ENCODE measurements around the gene ITPK1. TPM values are rescaled to one million over a fixed set of nuclear protein-coding genes. Genes with fewer than 3 reads are reported as not detected.
A peak's percentile ranks its signal among the peaks of the same experiment; 100 is the strongest.

Gene ITPK1
- total and polyA plus RNA-seq, 2 experiments from 2014 or later: 33.0 to 42.9 TPM

DNA sequence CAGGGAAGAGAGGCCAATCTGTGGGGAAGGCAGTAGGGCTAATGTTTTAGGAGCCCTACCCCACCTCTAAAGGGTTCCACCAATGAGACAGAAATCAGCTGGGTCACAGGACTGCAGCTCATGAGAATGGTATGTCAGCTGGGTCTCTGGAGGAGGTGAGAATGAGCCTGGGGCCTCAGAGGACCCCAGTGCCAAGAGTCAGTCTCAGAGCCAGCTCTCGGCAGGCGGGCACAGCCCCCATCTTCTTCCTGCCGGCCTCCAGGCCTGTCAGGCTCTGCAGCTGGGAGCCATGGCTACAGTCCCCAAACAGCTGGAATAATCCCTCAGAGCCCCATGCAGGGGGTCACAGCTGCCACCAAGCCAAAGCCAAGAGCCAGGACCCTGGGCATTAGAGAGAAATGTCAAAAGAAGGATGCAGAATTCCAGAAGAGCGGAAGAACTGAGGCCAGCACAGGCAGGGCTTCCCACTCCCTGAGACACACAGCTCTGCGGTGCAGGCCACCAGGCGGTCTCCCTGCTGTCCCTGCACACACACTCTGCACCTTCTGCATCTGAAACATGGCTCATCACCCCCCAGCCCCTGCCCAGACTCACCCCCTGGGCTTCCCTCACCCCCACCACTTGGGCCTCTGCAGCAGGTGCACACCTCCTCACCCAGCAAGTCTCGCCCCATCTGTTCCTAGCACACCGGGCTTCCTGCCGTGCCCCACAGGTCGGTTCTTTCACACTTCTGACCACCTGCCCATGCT lies 26.0 kb downstream of the ITPK1 start:
- Histone ChIP-seq H3K9me3 (ENCODE audit: low read depth) (no peaks in the 10 kb centered on the region), H3K4me3 (no peak overlapping the region), H3K36me3 (no peaks in the 10 kb centered on the region), H3K27me3 (no peaks in the 10 kb centered on the region), H3K4me1 (ENCODE audit: low read depth) (peaks cover 23% of the 10 kb centered on the region), H3K27ac (no peak overlapping the region)
- TF ChIP-seq, protein P1, sequence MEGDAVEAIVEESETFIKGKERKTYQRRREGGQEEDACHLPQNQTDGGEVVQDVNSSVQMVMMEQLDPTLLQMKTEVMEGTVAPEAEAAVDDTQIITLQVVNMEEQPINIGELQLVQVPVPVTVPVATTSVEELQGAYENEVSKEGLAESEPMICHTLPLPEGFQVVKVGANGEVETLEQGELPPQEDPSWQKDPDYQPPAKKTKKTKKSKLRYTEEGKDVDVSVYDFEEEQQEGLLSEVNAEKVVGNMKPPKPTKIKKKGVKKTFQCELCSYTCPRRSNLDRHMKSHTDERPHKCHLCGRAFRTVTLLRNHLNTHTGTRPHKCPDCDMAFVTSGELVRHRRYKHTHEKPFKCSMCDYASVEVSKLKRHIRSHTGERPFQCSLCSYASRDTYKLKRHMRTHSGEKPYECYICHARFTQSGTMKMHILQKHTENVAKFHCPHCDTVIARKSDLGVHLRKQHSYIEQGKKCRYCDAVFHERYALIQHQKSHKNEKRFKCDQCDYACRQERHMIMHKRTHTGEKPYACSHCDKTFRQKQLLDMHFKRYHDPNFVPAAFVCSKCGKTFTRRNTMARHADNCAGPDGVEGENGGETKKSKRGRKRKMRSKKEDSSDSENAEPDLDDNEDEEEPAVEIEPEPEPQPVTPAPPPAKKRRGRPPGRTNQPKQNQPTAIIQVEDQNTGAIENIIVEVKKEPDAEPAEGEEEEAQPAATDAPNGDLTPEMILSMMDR (IDR thresholded peaks at IDR 0.05; ENCODE audit: low read depth, low read length): no peak
- no peak for DNase-seq (ENCODE audit: low read depth in 1 of 2, low spot score in 1 of 2)

DNA sequence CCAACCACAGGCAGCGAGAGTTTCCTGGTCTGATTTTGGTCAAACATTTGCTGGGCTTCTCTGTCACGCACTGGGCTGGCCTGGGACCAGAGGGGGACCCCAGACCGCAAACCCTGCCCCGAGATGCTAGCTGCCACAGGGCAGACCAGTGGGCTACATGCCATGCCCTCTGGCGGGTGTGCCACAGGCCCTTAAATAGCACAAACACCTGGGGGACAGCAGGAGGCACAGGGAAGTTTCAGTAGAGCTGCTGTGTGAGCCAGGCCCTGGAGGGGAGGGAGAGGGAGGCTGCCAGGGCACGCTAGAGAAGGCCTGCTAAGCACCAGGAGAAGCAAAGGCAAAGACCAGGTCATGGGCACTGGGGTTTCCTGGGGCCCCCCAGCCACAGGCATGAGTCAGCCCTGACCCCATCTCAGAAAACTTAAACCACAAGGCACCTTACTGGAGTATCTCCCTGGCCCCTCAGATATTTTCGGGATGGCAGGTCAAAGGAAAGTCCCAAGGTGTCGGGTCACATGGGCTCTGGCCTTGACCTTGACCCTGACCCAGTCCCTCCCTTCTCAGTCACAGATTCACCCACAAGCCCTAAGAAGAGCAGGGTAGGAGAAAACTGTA lies 29.2 kb downstream of the ITPK1 start:
- H3K9me3 ChIP-seq (ENCODE audit: low read depth): no peaks in the 10 kb centered on the region
- no peaks in the 10 kb centered on the region for H3K36me3 ChIP-seq
- H3K4me1 ChIP-seq (ENCODE audit: low read depth): peaks cover 15% of the 10 kb centered on the region
- H3K4me3 ChIP-seq: no peak overlapping the region
- H3K27ac ChIP-seq: peak overlapping the region; percentile 64
- no peaks in the 10 kb centered on the region for H3K27me3 ChIP-seq
- DNase-seq (ENCODE audit: low read depth in 1 of 2, low spot score in 1 of 2): no peak
- TF ChIP-seq, protein P1 (IDR thresholded peaks at IDR 0.05; ENCODE audit: low read depth, low read length): no peak

DNA sequence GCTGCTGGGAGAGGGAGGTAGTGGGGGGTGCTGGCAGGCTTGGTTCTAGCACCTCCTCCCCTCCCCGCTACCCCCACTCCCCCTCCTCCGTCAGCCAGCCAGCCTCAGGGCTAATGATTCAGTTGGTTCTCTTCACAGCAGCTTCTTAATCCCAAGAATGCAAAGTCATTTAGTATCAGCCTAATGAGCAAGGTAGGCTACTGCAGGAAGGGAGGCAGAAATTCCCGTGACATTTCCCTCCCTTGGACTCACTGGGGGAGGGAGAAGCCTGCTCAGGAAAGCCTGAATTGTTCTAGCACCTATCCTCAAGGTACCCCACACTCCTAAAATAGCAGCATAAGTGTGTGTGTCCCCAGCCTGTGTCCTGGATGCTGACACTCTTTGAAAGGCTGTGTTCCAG lies 29.8 kb downstream of the ITPK1 start:
- peak overlapping the region; percentile 64 for H3K27ac ChIP-seq

DNA sequence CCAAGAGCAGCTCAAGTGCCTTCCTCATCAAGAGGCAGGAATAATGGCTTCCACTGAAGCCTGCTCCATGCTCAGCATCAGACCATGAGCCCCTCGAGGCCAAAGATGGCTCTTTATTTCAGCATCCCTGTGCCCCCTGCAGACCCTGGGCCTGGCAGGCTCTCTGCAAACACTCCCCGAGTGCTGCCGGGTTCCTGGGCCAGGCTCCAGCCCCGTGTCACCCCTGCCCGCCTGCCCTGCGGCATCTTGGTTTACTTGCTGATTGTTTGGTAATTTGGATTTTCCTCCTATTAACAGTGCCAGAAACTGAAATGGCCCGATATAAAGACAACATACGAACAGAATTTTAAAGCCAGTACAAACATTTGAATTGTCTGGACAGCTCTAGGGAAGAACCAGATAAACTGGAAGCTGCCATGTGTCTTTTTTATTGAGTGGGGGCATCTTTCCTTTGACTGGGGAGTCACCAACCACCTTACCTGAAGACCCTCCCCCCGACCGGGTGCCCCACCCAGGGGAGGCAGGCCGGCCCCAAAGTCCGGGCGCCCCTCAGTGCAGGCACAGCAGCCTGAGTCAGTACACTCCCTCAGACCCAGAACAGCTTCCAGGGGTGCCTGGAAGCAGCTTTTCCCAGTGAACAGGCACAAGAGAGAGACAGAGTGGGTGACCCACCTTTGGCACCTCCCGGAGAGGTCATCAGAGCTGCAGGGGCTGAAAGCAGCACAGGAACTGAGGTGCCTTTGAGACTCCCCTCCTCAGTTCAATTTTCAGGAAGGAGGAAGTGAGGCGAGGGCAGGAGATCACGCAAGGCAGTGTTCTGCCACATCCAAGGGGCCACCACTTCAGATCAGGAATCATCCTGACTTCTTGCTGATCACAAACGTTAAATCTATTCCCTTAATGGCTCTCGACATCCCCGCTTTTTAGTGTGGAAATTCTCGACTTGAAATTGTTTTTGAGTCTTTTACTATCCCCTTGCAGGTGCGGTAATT lies 30.6 kb downstream of the ITPK1 start:
- no peak for DNase-seq (ENCODE audit: low read depth in 1 of 2, low spot score in 1 of 2)
- Histone ChIP-seq H3K4me1 (ENCODE audit: low read depth) (peaks cover 13% of the 10 kb centered on the region), H3K27ac (peak overlapping the region; percentile 64), H3K4me3 (no peak overlapping the region), H3K9me3 (ENCODE audit: low read depth) (no peaks in the 10 kb centered on the region), H3K36me3 (no peaks in the 10 kb centered on the region), H3K27me3 (no peaks in the 10 kb centered on the region)
- TF ChIP-seq, protein P1 (IDR thresholded peaks at IDR 0.05; ENCODE audit: low read depth, low read length): no peak

More for the DNA sequence above, 29.8 kb downstream of the ITPK1 start:
- H3K27me3 ChIP-seq: no peaks in the 10 kb centered on the region
- peaks cover 13% of the 10 kb centered on the region for H3K4me1 ChIP-seq (ENCODE audit: low read depth)
- H3K4me3 ChIP-seq: no peak overlapping the region
- no peaks in the 10 kb centered on the region for H3K36me3 ChIP-seq
- no peaks in the 10 kb centered on the region for H3K9me3 ChIP-seq (ENCODE audit: low read depth)
- TF ChIP-seq, protein P1 (IDR thresholded peaks at IDR 0.05; ENCODE audit: low read depth, low read length): no peak
- peak in 1 of 2 donors; percentile 34 for DNase-seq (ENCODE audit: low read depth in 1 of 2, low spot score in 1 of 2)

DNA sequence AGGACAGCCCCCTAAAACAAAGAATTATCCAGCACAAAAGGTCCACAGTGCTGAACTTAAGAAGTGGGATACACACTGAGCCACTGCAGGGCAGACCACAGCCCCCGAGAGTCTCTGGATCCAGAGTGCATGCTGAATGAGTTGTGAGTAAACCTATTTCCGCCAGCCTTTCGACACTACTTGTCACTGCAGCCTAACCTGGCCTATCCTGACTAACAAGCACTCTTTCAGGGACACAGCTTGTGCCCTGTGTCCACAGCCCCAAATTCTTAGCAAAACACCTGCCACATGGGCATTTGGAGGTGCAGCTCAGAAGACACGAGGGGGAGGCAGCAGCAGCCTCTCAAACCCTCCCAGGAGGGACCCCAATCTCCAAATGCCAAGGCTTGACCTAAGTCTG lies 31.3 kb downstream of the ITPK1 start:
- Histone ChIP-seq H3K36me3 (no peaks in the 10 kb centered on the region), H3K27ac (no peak overlapping the region), H3K27me3 (no peaks in the 10 kb centered on the region), H3K4me1 (ENCODE audit: low read depth) (peaks cover 13% of the 10 kb centered on the region), H3K9me3 (ENCODE audit: low read depth) (no peaks in the 10 kb centered on the region), H3K4me3 (no peak overlapping the region)
- TF ChIP-seq, protein P1 (IDR thresholded peaks at IDR 0.05; ENCODE audit: low read depth, low read length): no peak
- DNase-seq (ENCODE audit: low read depth in 1 of 2, low spot score in 1 of 2): no peak
